Dendritic cell treated with granulocyte-macrophage colony-stimulating factor and Interleukin-4, amounts not matched to agents 40 ng/mL and 50 ng/mL, for 4 days (primary cell): ENCODE measurements around the gene THSD7B.
"Not testable (repeated sequence)": the region's sequence is repeated elsewhere in the genome, so short reads cannot be mapped to it uniquely, and the experiment has no call there.

Source experiments
- H3K27ac Mint-ChIP-seq: one replicate; pipeline ENCODE4 v1.8.0; 2022; ENCODE audit warnings: mild to moderate bottlenecking, mixed read lengths
- H3K27me3 Mint-ChIP-seq: one replicate; pipeline ENCODE4 v1.8.0; 2022; ENCODE audit warnings: mild to moderate bottlenecking, mixed read lengths
- H3K36me3 Mint-ChIP-seq: one replicate; pipeline ENCODE4 v1.8.0; 2022; ENCODE audit warnings: low read depth, mixed read lengths
- H3K4me1 Mint-ChIP-seq: one replicate; pipeline ENCODE4 v1.8.0; 2022; ENCODE audit warnings: low read depth, mixed read lengths
- H3K4me3 Mint-ChIP-seq: one replicate; pipeline ENCODE4 v1.8.0; 2022; ENCODE audit warnings: mild to moderate bottlenecking, moderate library complexity, mixed read lengths
- H3K9me3 Mint-ChIP-seq: one replicate; pipeline ENCODE4 v1.8.0; 2022; ENCODE audit warnings: mixed read lengths
- intact Hi-C: fragments of 100-400 bp; cut with micrococcal nuclease; formaldehyde crosslinking; loops from one replicate; pipeline ENCODE4 v1.15.0; 2022

The THSD7B gene

GRCh38 chr2:137693534-137693933 is 928.2 kb downstream of the THSD7B start:
- intact Hi-C loops, result no loop called here
- Mint-ChIP-seq H3K27ac (no peak overlapping the region), H3K9me3 (no peaks in the 10 kb centered on the region), H3K36me3 (no peaks in the 10 kb centered on the region), H3K4me1 (no peaks in the 10 kb centered on the region), H3K4me3 (no peak overlapping the region), H3K27me3 (no peaks in the 10 kb centered on the region)

- Mint-ChIP-seq H3K36me3 (no peaks in the 10 kb centered on the region), H3K27ac (no peak overlapping the region), H3K9me3 (no peaks in the 10 kb centered on the region), H3K4me3 (no peak overlapping the region), H3K27me3 (no peaks in the 10 kb centered on the region), H3K4me1 (no peaks in the 10 kb centered on the region)
- intact Hi-C loops, result no loop called here
Measured at GRCh38 chr2:137696916-137697315, 931.6 kb downstream of the THSD7B start.

- H3K27ac Mint-ChIP-seq, intact Hi-C loops, H3K4me3 Mint-ChIP-seq, H3K27me3 Mint-ChIP-seq, H3K9me3 Mint-ChIP-seq, H3K36me3 Mint-ChIP-seq, H3K4me1 Mint-ChIP-seq: not testable (repeated sequence)
Measured at GRCh38 chr2:137700250-137700649, 934.9 kb downstream of the THSD7B start.

- no peak overlapping the region for H3K27ac Mint-ChIP-seq
- H3K27me3 Mint-ChIP-seq, result no peaks in the 10 kb centered on the region
- intact Hi-C loops, result no loop called here
- no peaks in the 10 kb centered on the region for H3K9me3 Mint-ChIP-seq
- no peaks in the 10 kb centered on the region for H3K4me1 Mint-ChIP-seq
- no peaks in the 10 kb centered on the region for H3K36me3 Mint-ChIP-seq
- H3K4me3 Mint-ChIP-seq, result no peak overlapping the region
Measured at GRCh38 chr2:137700681-137701080, 935.3 kb downstream of the THSD7B start.

GRCh38 chr2:137705296-137705695 is 940.0 kb downstream of the THSD7B start:
- Mint-ChIP-seq H3K27ac (no peak overlapping the region), H3K4me1 (no peaks in the 10 kb centered on the region), H3K9me3 (peaks cover 3% of the 10 kb centered on the region), H3K4me3 (no peak overlapping the region), H3K36me3 (no peaks in the 10 kb centered on the region), H3K27me3 (no peaks in the 10 kb centered on the region)
- intact Hi-C loops, result no loop called here

DNA sequence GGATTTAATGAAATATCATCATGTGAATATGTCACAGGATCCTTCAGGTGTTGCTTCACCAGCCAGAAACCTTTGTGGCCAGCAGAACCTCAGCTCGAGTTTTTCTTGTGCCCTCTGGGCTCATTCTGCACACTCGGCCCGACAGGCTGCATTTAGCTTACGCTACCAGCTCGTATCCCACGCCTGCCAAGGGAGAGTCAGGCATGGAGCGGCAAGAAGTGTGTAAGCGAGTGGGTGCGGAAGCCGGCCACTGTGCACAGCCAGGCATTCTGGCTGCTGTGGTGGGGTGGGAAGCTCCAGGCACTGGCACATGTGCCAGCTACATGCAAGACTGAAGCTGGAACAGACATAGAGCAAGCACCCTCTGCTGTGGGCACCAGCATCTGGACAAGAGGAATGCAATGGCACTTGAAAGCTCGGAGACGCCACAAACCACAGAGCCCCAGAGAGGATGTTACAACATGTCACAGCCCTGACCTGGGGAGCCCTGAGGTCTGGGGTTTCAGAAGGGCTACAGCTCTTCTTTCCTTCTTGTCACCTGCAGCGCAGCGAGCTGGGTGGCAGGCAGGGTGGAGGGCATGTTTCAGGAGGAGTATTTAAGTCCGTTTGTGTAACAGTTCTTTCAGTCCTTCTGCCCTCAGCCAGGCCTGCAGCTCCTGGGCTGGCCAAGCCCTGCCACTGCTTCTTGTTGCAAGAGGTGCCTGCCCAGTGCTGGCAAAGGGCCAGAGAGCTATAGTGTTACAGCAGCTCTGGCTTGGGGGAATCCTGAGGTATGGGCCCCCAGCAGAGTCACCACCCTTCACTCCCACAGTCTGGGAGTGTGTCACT is 941.7 kb downstream of the THSD7B start:
- no peak overlapping the region for H3K27ac Mint-ChIP-seq
- intact Hi-C loops, result no loop called here
- H3K4me1 Mint-ChIP-seq, result no peaks in the 10 kb centered on the region
- H3K9me3 Mint-ChIP-seq, result peaks cover 18% of the 10 kb centered on the region
- H3K4me3 Mint-ChIP-seq, result no peak overlapping the region
- H3K36me3 Mint-ChIP-seq, result no peaks in the 10 kb centered on the region
- no peaks in the 10 kb centered on the region for H3K27me3 Mint-ChIP-seq

GRCh38 chr2:137708311-137708710 is 943.0 kb downstream of the THSD7B start:
- no peak overlapping the region for H3K4me3 Mint-ChIP-seq
- H3K36me3 Mint-ChIP-seq, result no peaks in the 10 kb centered on the region
- no peaks in the 10 kb centered on the region for H3K4me1 Mint-ChIP-seq
- intact Hi-C loops, result no loop called here
- H3K9me3 Mint-ChIP-seq, result peaks cover 25% of the 10 kb centered on the region
- no peak overlapping the region for H3K27ac Mint-ChIP-seq
- no peaks in the 10 kb centered on the region for H3K27me3 Mint-ChIP-seq

DNA sequence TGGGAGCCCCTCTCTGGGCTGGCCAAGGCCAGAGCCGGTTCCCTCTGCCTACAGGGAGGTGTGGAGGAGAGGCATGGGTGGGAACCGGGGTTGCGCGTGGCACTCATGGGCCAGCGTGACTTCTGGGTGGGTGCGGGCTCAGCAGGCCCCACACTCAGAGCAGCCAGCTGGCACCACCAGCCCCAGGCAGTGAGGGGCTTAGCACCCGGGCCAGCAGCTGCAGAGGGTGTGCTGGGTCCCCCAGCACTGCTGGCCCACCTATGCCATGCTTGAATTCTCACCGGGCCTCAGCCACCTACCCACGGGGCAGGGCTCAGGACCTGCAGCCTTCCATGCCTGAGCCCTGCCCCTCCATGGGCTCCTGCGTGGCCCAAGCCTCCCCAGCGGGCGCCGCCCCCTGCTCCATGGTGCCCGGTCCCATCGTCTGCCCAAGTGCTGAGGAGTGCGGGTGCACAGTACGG is 950.4 kb downstream of the THSD7B start:
- Mint-ChIP-seq H3K4me1 (no peaks in the 10 kb centered on the region), H3K4me3 (no peak overlapping the region), H3K36me3 (no peaks in the 10 kb centered on the region), H3K27me3 (no peaks in the 10 kb centered on the region), H3K9me3 (peaks cover 39% of the 10 kb centered on the region), H3K27ac (no peak overlapping the region)
- intact Hi-C loops, result no loop called here

- H3K27me3 Mint-ChIP-seq, result no peaks in the 10 kb centered on the region
- H3K36me3 Mint-ChIP-seq, result no peaks in the 10 kb centered on the region
- intact Hi-C loops, result no loop called here
- no peaks in the 10 kb centered on the region for H3K4me1 Mint-ChIP-seq
- no peak overlapping the region for H3K4me3 Mint-ChIP-seq
- H3K9me3 Mint-ChIP-seq, result peaks cover 27% of the 10 kb centered on the region
- H3K27ac Mint-ChIP-seq, result no peak overlapping the region
Measured at GRCh38 chr2:137718786-137719185, 953.4 kb downstream of the THSD7B start.

DNA sequence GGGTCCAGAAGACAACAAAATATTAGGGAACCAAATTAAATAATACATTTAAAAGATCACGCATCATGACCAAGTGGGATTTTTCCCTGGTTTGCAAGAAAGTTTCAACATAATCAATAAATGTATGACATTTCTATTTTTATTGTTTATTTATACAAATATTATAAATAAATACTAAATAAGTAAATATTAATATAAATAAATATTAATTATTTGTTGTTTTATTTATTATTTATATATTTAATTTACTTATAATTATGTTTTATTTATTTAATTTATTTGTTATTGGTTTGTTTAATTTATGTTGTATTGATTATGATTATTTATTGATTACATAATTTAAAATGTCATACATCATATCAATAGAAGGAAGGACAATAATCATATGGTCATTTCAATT is 956.4 kb downstream of the THSD7B start:
- Mint-ChIP-seq H3K4me3 (no peak overlapping the region), H3K27me3 (no peaks in the 10 kb centered on the region), H3K9me3 (peaks cover 18% of the 10 kb centered on the region), H3K27ac (no peak overlapping the region), H3K4me1 (no peaks in the 10 kb centered on the region), H3K36me3 (no peaks in the 10 kb centered on the region)
- intact Hi-C loops, result no loop called here

- no peaks in the 10 kb centered on the region for H3K27me3 Mint-ChIP-seq
Measured at GRCh38 chr2:137724912-137725311, 959.6 kb downstream of the THSD7B start.

More at GRCh38 chr2:137724912-137725311, 959.6 kb downstream of the THSD7B start:
- Mint-ChIP-seq H3K9me3 (peaks cover 17% of the 10 kb centered on the region), H3K4me3 (no peak overlapping the region), H3K36me3 (no peaks in the 10 kb centered on the region), H3K27ac (no peak overlapping the region), H3K4me1 (no peaks in the 10 kb centered on the region)
- intact Hi-C loops, result no loop called here
